GM12878 (cell line): ENCODE measurements around the gene KCNQ1. TPM values are rescaled to one million over a fixed set of nuclear protein-coding genes. Genes with fewer than 3 reads are reported as not detected.

Source experiments
- ATAC-seq: fragments of 200-7000 bp; cut with Tn5 transposase; 3 replicates; pipeline ENCODE4 v1.9.1; 2020; ENCODE audit warnings: mild to moderate bottlenecking, moderate library complexity
- BruUV-seq: library from RNA; stranded (reverse); fragments of 400-500 nt; replicated peaks from 2 replicates; lab custom pipeline; 2021; lab: Mats Ljungman, UMichigan
- CTCF ChIA-PET: fragments of 300-600 bp; sonication (Branson Sonifier 250); formaldehyde crosslinking; extraction: SDS; loops from one replicate; lab custom pipeline; 2021; ENCODE audit warnings: inconsistent platforms; lab: Yijun Ruan, JAX
- POLR2A ChIA-PET: fragments of 350-600 bp; formaldehyde crosslinking; extraction: SDS; loops from one replicate; lab custom pipeline; 2021; ENCODE audit warnings: inconsistent platforms; lab: Charles Lee
- RAD21 ChIA-PET: fragments of 300-600 bp; sonication (Branson Sonifier 250); formaldehyde crosslinking; loops from one replicate; lab custom pipeline; 2023; ENCODE audit warnings: antibody characterized with exemption; ENCODE audit not compliant: unreplicated experiment; lab: Charles Lee
- SMC1A ChIA-PET: fragments of 300-600 bp; sonication (Branson Sonifier 250); formaldehyde crosslinking; loops from one replicate; lab custom pipeline; 2023; ENCODE audit not compliant: unreplicated experiment, uncharacterized antibody; lab: Charles Lee
- DNase-seq: peaks from one replicate; pipeline ENCODE4 v3.0.0-alpha.2; 2011; ENCODE audit warnings: low read depth, low spot score
- FAIRE-seq: peaks from 3 replicates; lab custom pipeline; 2011; peaks lifted over from hg19 to GRCh38; lab: Jason Lieb, UNC
- H2AFZ ChIP-seq: 2 replicates; pipeline ENCODE4 v1.6.0; 2011; ENCODE audit warnings: low read depth, low read length, control low read depth; ENCODE audit not compliant: control insufficient read depth
- H3K27ac ChIP-seq: 2 replicates; pipeline ENCODE4 v1.5.1; 2011; ENCODE audit warnings: control low read depth; ENCODE audit not compliant: control insufficient read depth, insufficient read depth
- H3K27me3 ChIP-seq, 2 experiments: replicated peaks in 1 of 2; 2 replicates each; pipeline versions ENCODE4 v1.6.0 to v1.6.1; 2011; ENCODE audit warnings: low read length in 1 of 2; ENCODE audit not compliant: control insufficient read depth in 2 of 2, insufficient read depth in 2 of 2
- H3K36me3 ChIP-seq, 2 experiments: 2 replicates each; pipeline ENCODE4 v1.5.1; 2011; ENCODE audit warnings: low read length in 1 of 2; ENCODE audit not compliant: control insufficient read depth in 2 of 2, insufficient read depth in 2 of 2
- H3K4me1 ChIP-seq: 2 replicates; pipeline ENCODE4 v1.6.1; 2011; ENCODE audit warnings: mild to moderate bottlenecking, low read length, moderate library complexity, mixed read lengths; ENCODE audit not compliant: control insufficient read depth, insufficient read depth
- H3K4me2 ChIP-seq: 2 replicates; pipeline ENCODE4 v1.6.0; 2011; ENCODE audit warnings: control low read depth; ENCODE audit not compliant: control insufficient read depth, insufficient read depth
- H3K4me3 ChIP-seq: fragments of 200-600 bp; sonication (generic); 2 replicates; pipeline ENCODE4 v1.5.1; 2016
- H3K79me2 ChIP-seq: 2 replicates; pipeline ENCODE4 v1.6.0; 2011; ENCODE audit warnings: low read length; ENCODE audit not compliant: control insufficient read depth, insufficient read depth
- H3K9ac ChIP-seq: 2 replicates; pipeline ENCODE4 v1.8.0; 2011; ENCODE audit warnings: low read length, control low read depth, mixed read lengths; ENCODE audit not compliant: control insufficient read depth, insufficient read depth
- H3K9me3 ChIP-seq: replicated peaks from 3 replicates; pipeline ENCODE4 v1.5.1; 2011; ENCODE audit warnings: mild to moderate bottlenecking, low read length; ENCODE audit not compliant: control insufficient read depth, insufficient read depth
- H4K20me1 ChIP-seq: 2 replicates; pipeline ENCODE4 v1.6.0; 2011; ENCODE audit not compliant: control insufficient read depth, insufficient read depth
- CBFB ChIP-seq: IDR thresholded peaks from 2 replicates; pipeline ENCODE4 v1.6.1; 2016; ENCODE audit warnings: antibody characterized with exemption, low read depth
- CHD2 ChIP-seq: IDR thresholded peaks from 2 replicates; pipeline ENCODE4 v1.6.1; 2011; ENCODE audit warnings: low read depth, low read length, improper control_type of control experiment, borderline replicate concordance
- ETV6 ChIP-seq, 2 experiments: fragments of 450-650 bp in 1 of 2; IDR thresholded peaks in 1 of 2; conservative IDR thresholded peaks in 1 of 2; 2 replicates each; pipeline ENCODE4 v1.6.1; 2014; ENCODE audit warnings: antibody characterized with exemption in 1 of 2, borderline replicate concordance in 1 of 2, low read depth in 1 of 2, mild to moderate bottlenecking in 1 of 2, moderate library complexity in 1 of 2
- HDAC6 ChIP-seq: fragments of 200-600 bp; sonication (generic); IDR thresholded peaks from one replicate; pipeline ENCODE4 v1.8.0; 2017; ENCODE audit warnings: antibody characterized with exemption; ENCODE audit not compliant: unreplicated experiment
- IKZF2 ChIP-seq, 2 experiments: fragments of 450-650 bp; IDR thresholded peaks; 2 replicates each; pipeline ENCODE4 v1.6.1; 2017; ENCODE audit warnings: mild to moderate bottlenecking in 2 of 2, moderate library complexity in 2 of 2
- IRF5 ChIP-seq: fragments of 450-650 bp; IDR thresholded peaks from 2 replicates; pipeline ENCODE4 v1.6.1; 2017; ENCODE audit warnings: borderline replicate concordance
- JUNB ChIP-seq: IDR thresholded peaks from 2 replicates; pipeline ENCODE4 v1.6.1; 2016; ENCODE audit warnings: antibody characterized with exemption, mild to moderate bottlenecking
- MYC ChIP-seq: IDR thresholded peaks from 2 replicates; pipeline ENCODE4 v1.6.1; 2011; ENCODE audit warnings: mild to moderate bottlenecking, low read length, moderate library complexity, inconsistent platforms; ENCODE audit not compliant: insufficient read depth, insufficient replicate concordance, insufficient read length, severe bottlenecking
- NFXL1 ChIP-seq: fragments of 450-650 bp; IDR thresholded peaks from 2 replicates; pipeline ENCODE4 v1.6.1; 2017; ENCODE audit warnings: antibody characterized with exemption, mild to moderate bottlenecking, borderline replicate concordance
- POLR2AphosphoS2 ChIP-seq: IDR thresholded peaks from 2 replicates; pipeline ENCODE4 v1.6.1; 2011; ENCODE audit warnings: low read depth, mild to moderate bottlenecking, low read length, improper control_type of control experiment, moderate library complexity
- ZNF207 ChIP-seq: fragments of 450-650 bp; IDR thresholded peaks from 2 replicates; pipeline ENCODE4 v1.6.1; 2014; ENCODE audit warnings: antibody characterized with exemption, mild to moderate bottlenecking, borderline replicate concordance
- ZNF384 ChIP-seq: IDR thresholded peaks from 2 replicates; pipeline ENCODE4 v1.6.1; 2012; ENCODE audit warnings: low read depth, mild to moderate bottlenecking, low read length, improper control_type of control experiment, borderline replicate concordance
- WGBS: methylation state at CpG from one replicate; pipeline ENCODE4 v1.1.6; 2016; ENCODE audit warnings: low lambda C conversion rate; ENCODE audit not compliant: insufficient replicate concordance, insufficient coverage; ENCODE audit errors: missing lambda C conversion rate; 5-methylcytosine and 5-hydroxymethylcytosine counted together
- in situ Hi-C: fragments of 300-500 bp; cut with MboI; formaldehyde crosslinking; loops from 9 replicates; pipeline ENCODE4 v1.14.3; 2018; ENCODE audit warnings: mixed read lengths
- intact Hi-C: fragments of 100-400 bp; cut with micrococcal nuclease; formaldehyde crosslinking; loops from one replicate; pipeline ENCODE4 v1.14.2; 2022; ENCODE audit not compliant: unreplicated experiment
- polyA plus RNA-seq, 11 experiments: library from polyadenylated mRNA; depleted of rRNA in 4 of 11; unstranded in 6 of 11; stranded (reverse) in 5 of 11; fragments of >200 nt; fragmentation: Nextera tagmentation in 4 of 11; fragmentation: Illumina TruSeq in 1 of 11; extraction: Ambion mirVana in 4 of 11; extraction: Trizol in 1 of 11; gene quantifications; 1 replicate in 1 of 11; 2 replicates in 10 of 11; pipeline versions ENCODE4 v1.2.1 to v1.2.3, GENCODE V29; 2011 to 2016; ENCODE audit warnings: inconsistent platforms in 2 of 11, missing spikeins in 2 of 11, low read depth in 1 of 11
- total RNA-seq, 4 experiments: library from RNA; depleted of rRNA in 3 of 4; stranded (reverse); fragments of >200 nt in 3 of 4; fragmentation: Illumina TruSeq in 1 of 4; extraction: Trizol in 1 of 4; gene quantifications; 2 replicates each; pipeline versions ENCODE4 v1.2.1 to v1.2.3, GENCODE V29; 2013 to 2021
- TF ChIP-seq, protein P1 (sequence below): fragments of 450-650 bp; IDR thresholded peaks from 2 replicates; pipeline ENCODE4 v1.6.1; 2014; ENCODE audit warnings: mild to moderate bottlenecking

The KCNQ1 gene
- total and polyA plus RNA-seq, 10 of the 15 experiments (the other 5 are each of a cell fraction or from before 2014, with no cell fraction given) = 0.03 to 0.15 (median 0.12) TPM; not detected in 7

- no TSS peak for BruUV-seq
- ChIA-PET SMC1A (no interaction called here), CTCF (no interaction called here), RAD21 (no interaction called here), POLR2A (no interaction called here)
- Histone ChIP-seq H3K9me3 (peaks cover 7% of the 10 kb centered on the region), H3K27ac (no peak overlapping the region), H4K20me1 (no peaks in the 10 kb centered on the region), H3K79me2 (no peaks in the 10 kb centered on the region), H3K4me1 (no peaks in the 10 kb centered on the region), H3K4me3 (no peak overlapping the region), H3K9ac (no peak overlapping the region), H3K27me3 (no peaks in the 10 kb centered on the region), H2AFZ (no peak overlapping the region), H3K4me2 (no peak overlapping the region), H3K36me3 (no peaks in the 10 kb centered on the region)
- TF ChIP-seq JUNB (no peak), ZNF384 (no peak), IKZF2 (IDR thresholded peaks at IDR 0.05) (no peak)
- no peak for DNase-seq
- 66% methylated on average over 7 of the region's 7 CpGs for WGBS
- ATAC-seq = no peak
- FAIRE-seq = no peak
- intact Hi-C loops = no loop called here
- in situ Hi-C loops = no loop called here
Observed at GRCh38 chr11:2651826-2652271, 207.0 kb downstream of the KCNQ1 start.

DNA sequence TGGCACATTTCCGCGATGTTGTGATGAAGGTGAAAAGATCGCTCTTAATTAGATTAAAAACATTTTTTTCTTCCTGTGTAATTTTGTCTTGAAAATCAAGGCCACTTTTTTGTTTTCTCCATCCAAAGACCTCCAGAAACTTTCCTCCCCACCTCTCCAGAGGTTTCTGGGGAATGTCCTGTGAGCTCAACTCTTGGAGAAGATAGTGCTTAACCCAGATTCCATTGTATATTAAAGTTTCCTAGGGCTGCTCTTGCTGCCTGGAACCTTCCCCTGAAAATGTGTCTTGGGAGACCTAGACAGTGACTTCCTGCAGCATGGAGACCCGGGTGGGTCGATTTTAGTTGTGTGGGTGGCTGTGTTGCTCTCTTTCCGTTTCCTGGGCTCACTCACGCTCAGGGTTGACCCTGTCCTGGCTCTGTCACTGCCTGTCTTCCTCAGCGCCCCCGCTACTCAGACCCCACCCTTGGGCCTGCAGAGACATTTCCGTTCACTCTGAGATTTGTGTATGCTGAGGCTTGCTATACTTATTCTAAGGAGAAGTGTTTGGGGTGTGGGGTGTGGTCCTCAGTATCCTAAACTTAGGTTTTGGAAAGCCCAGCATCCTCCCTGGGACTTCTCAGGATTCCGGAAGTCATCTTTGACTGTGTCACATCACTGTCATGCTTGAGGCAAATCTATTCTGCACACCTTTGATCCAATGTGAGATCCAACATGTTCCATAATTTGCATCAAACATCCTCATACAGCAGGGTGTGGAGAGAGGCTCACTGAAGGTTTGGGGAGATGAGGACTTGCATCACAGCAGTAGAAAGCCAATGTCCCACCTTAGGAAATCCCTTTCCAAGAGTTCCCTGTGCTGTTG, 207.8 kb downstream of the KCNQ1 start:
- SMC1A ChIA-PET = interaction anchor here (0.7 kb wide), 1 partner anchor 31 kb away, joined by 3 read pairs; no protein-coding TSS in a partner anchor
- Histone ChIP-seq H2AFZ (no peak overlapping the region), H3K4me2 (no peak overlapping the region), H3K4me1 (no peaks in the 10 kb centered on the region), H3K27me3 (no peaks in the 10 kb centered on the region), H3K4me3 (no peak overlapping the region), H3K36me3 (no peaks in the 10 kb centered on the region), H4K20me1 (no peaks in the 10 kb centered on the region), H3K79me2 (no peaks in the 10 kb centered on the region), H3K9ac (no peak overlapping the region), H3K9me3 (peaks cover 7% of the 10 kb centered on the region; the same call in 2 of the 3 replicates), H3K27ac (no peak overlapping the region)
- no peak for ATAC-seq
- POLR2A ChIA-PET = no interaction called here
- FAIRE-seq = no peak
- RAD21 ChIA-PET = no interaction called here
- intact Hi-C loops (no loop called here), in situ Hi-C loops (no loop called here)
- BruUV-seq = no TSS peak
- CTCF ChIA-PET = no interaction called here
- no peak for DNase-seq
- 56% methylated on average over 11 of the region's 11 CpGs for WGBS
- no peak for TF ChIP-seq MYC
- TF ChIP-seq CHD2 = no peak
- no peak for TF ChIP-seq IRF5
- TF ChIP-seq CBFB = no peak
- TF ChIP-seq HDAC6 = no peak
- TF ChIP-seq, protein P1, sequence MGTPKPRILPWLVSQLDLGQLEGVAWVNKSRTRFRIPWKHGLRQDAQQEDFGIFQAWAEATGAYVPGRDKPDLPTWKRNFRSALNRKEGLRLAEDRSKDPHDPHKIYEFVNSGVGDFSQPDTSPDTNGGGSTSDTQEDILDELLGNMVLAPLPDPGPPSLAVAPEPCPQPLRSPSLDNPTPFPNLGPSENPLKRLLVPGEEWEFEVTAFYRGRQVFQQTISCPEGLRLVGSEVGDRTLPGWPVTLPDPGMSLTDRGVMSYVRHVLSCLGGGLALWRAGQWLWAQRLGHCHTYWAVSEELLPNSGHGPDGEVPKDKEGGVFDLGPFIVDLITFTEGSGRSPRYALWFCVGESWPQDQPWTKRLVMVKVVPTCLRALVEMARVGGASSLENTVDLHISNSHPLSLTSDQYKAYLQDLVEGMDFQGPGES = no peak
- TF ChIP-seq POLR2AphosphoS2 = no peak
- no peak for TF ChIP-seq NFXL1
- no peak for TF ChIP-seq ZNF207
- TF ChIP-seq ETV6 (conservative IDR thresholded peaks at IDR 0.05 in 1 of 2, IDR thresholded peaks at IDR 0.05 in 1 of 2; ENCODE audit: borderline replicate concordance in 1 of 2, low read depth in 1 of 2) = no peak
